Progenitor cell of endocrine pancreas (in vitro differentiated cells): ENCODE data around the gene PSMF1. TPM values are rescaled to one million over a fixed set of nuclear protein-coding genes. Genes with fewer than 3 reads are reported as not detected.

Source experiments
- DNase-seq: peaks from one replicate; pipeline ENCODE4 v3.0.0; 2021; ENCODE audit warnings: low spot score; ENCODE audit not compliant: unreplicated experiment
- H3K27ac Mint-ChIP-seq: 2 replicates; pipeline ENCODE4 v1.8.0; 2021; ENCODE audit warnings: mild to moderate bottlenecking, moderate library complexity, mixed read lengths
- H3K27me3 Mint-ChIP-seq: 2 replicates; pipeline ENCODE4 v1.8.0; 2021; ENCODE audit warnings: mixed read lengths
- H3K36me3 Mint-ChIP-seq: 2 replicates; pipeline ENCODE4 v1.8.0; 2022; ENCODE audit warnings: mixed read lengths; ENCODE audit not compliant: insufficient read depth
- H3K4me1 Mint-ChIP-seq: 2 replicates; pipeline ENCODE4 v1.8.0; 2021; ENCODE audit warnings: low read depth, mixed read lengths
- H3K4me3 Mint-ChIP-seq: 2 replicates; pipeline ENCODE4 v1.8.0; 2021; ENCODE audit warnings: low read depth, mild to moderate bottlenecking, moderate library complexity, mixed read lengths
- H3K9me3 Mint-ChIP-seq: 2 replicates; pipeline ENCODE4 v1.8.0; 2021; ENCODE audit warnings: low read depth, mixed read lengths
- total RNA-seq: library from RNA; stranded (reverse); gene quantifications from 2 replicates; pipeline ENCODE4 v1.2.1, GENCODE V29; 2021
- TF ChIP-seq, protein P1 (sequence below): fragments of 200-600 bp; sonication (generic); IDR thresholded peaks from one replicate; pipeline ENCODE4 v1.5.0; 2021; ENCODE audit warnings: antibody characterized with exemption, mild to moderate bottlenecking; ENCODE audit not compliant: unreplicated experiment

PSMF1 gene
- total RNA-seq, 1 donor from 2014 or later = 92.5 TPM

- Mint-ChIP-seq H3K9me3 (no peaks in the 10 kb centered on the region), H3K4me3 (no peak overlapping the region), H3K4me1 (peaks cover 25% of the 10 kb centered on the region), H3K36me3 (peaks cover 13% of the 10 kb centered on the region), H3K27ac (peak overlapping the region; percentile 19), H3K27me3 (no peaks in the 10 kb centered on the region)
- TF ChIP-seq, protein P1, sequence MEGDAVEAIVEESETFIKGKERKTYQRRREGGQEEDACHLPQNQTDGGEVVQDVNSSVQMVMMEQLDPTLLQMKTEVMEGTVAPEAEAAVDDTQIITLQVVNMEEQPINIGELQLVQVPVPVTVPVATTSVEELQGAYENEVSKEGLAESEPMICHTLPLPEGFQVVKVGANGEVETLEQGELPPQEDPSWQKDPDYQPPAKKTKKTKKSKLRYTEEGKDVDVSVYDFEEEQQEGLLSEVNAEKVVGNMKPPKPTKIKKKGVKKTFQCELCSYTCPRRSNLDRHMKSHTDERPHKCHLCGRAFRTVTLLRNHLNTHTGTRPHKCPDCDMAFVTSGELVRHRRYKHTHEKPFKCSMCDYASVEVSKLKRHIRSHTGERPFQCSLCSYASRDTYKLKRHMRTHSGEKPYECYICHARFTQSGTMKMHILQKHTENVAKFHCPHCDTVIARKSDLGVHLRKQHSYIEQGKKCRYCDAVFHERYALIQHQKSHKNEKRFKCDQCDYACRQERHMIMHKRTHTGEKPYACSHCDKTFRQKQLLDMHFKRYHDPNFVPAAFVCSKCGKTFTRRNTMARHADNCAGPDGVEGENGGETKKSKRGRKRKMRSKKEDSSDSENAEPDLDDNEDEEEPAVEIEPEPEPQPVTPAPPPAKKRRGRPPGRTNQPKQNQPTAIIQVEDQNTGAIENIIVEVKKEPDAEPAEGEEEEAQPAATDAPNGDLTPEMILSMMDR = no peak
- DNase-seq = no peak
Measured at GRCh38 chr20:1122388-1123315, 4.2 kb downstream of the PSMF1 start.

- no peaks in the 10 kb centered on the region for H3K9me3 Mint-ChIP-seq
- no peaks in the 10 kb centered on the region for H3K27me3 Mint-ChIP-seq
- H3K27ac Mint-ChIP-seq = peak overlapping the region; percentile 49
- peaks cover 18% of the 10 kb centered on the region for H3K36me3 Mint-ChIP-seq
- peaks cover 25% of the 10 kb centered on the region for H3K4me1 Mint-ChIP-seq
- no peak for DNase-seq
- H3K4me3 Mint-ChIP-seq = no peak overlapping the region
- TF ChIP-seq, protein P1 = no peak
Measured at GRCh38 chr20:1123666-1124065, 5.3 kb downstream of the PSMF1 start.

GRCh38 chr20:1124421-1124820 is 6.0 kb downstream of the PSMF1 start:
- TF ChIP-seq, protein P1 = no peak
- Mint-ChIP-seq H3K4me1 (peaks cover 22% of the 10 kb centered on the region), H3K36me3 (peaks cover 21% of the 10 kb centered on the region), H3K27ac (peak overlapping the region; percentile 22), H3K27me3 (no peaks in the 10 kb centered on the region), H3K4me3 (no peak overlapping the region), H3K9me3 (no peaks in the 10 kb centered on the region)
- no peak for DNase-seq

- Mint-ChIP-seq H3K27me3 (no peaks in the 10 kb centered on the region), H3K4me1 (peaks cover 13% of the 10 kb centered on the region), H3K4me3 (no peak overlapping the region), H3K36me3 (peaks cover 26% of the 10 kb centered on the region), H3K9me3 (no peaks in the 10 kb centered on the region), H3K27ac (no peak overlapping the region)
- TF ChIP-seq, protein P1 = no peak
- DNase-seq = no peak
Measured at GRCh38 chr20:1125277-1125676, 6.9 kb downstream of the PSMF1 start.

DNA sequence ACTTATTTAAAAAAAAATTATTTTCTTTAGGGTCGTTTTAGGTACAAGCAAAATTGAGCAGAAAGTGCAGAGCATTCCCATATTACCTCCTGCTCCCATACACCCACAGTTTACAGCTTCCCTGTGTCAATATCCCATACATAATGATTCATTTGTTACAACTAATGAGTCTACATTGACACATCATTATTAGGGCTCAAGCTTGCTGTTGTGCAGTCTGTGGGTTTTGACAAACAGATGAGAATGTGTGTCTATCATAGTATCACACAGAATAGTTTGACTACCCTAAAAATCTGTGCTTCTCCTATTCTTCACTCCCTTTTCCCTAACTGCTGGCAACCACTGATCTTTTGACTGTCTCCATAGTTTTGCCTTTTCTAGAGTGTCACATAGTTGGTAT is 9.4 kb downstream of the PSMF1 start:
- Mint-ChIP-seq H3K36me3 (peaks cover 47% of the 10 kb centered on the region), H3K27ac (no peak overlapping the region), H3K9me3 (peaks cover 3% of the 10 kb centered on the region), H3K27me3 (no peaks in the 10 kb centered on the region), H3K4me3 (no peak overlapping the region), H3K4me1 (no peaks in the 10 kb centered on the region)
- no peak for DNase-seq
- TF ChIP-seq, protein P1 = no peak
